Mucosa of stomach (tissue), 1 donor: Measurements from ENCODE around the gene MYBPC2.

Experiments used
- H3K27me3 ChIP-seq: one replicate; pipeline ENCODE4 v1.7.0; 2013; ENCODE audit warnings: mild to moderate bottlenecking, low read length; ENCODE audit not compliant: control insufficient read depth, insufficient read depth
- H3K36me3 ChIP-seq: one replicate; pipeline ENCODE4 v1.7.0; 2013; ENCODE audit warnings: low read length; ENCODE audit not compliant: control insufficient read depth, insufficient read depth
- H3K4me1 ChIP-seq: one replicate; pipeline ENCODE4 v1.7.0; 2013; ENCODE audit warnings: mild to moderate bottlenecking, low read length; ENCODE audit not compliant: control insufficient read depth, insufficient read depth
- H3K4me3 ChIP-seq: one replicate; pipeline ENCODE4 v1.7.0; 2013; ENCODE audit warnings: low read length
- H3K9ac ChIP-seq: one replicate; pipeline ENCODE4 v1.7.0; 2013; ENCODE audit warnings: mild to moderate bottlenecking, low read length, moderate library complexity
- H3K9me3 ChIP-seq: one replicate; pipeline ENCODE4 v1.7.0; 2013; ENCODE audit warnings: mild to moderate bottlenecking, low read length, moderate library complexity; ENCODE audit not compliant: control insufficient read depth
- donor health status: Pancreatic carcinoma.

MYBPC2 gene

GRCh38 chr19:50414864-50415660, 17.6 kb upstream of the MYBPC2 start:
- H3K4me1 ChIP-seq: peaks cover 8% of the 10 kb centered on the region
- H3K4me3 ChIP-seq: no peak overlapping the region
- no peaks in the 10 kb centered on the region for H3K9me3 ChIP-seq
- H3K27me3 ChIP-seq: peaks cover 26% of the 10 kb centered on the region
- H3K9ac ChIP-seq: no peak overlapping the region
- no peaks in the 10 kb centered on the region for H3K36me3 ChIP-seq

DNA sequence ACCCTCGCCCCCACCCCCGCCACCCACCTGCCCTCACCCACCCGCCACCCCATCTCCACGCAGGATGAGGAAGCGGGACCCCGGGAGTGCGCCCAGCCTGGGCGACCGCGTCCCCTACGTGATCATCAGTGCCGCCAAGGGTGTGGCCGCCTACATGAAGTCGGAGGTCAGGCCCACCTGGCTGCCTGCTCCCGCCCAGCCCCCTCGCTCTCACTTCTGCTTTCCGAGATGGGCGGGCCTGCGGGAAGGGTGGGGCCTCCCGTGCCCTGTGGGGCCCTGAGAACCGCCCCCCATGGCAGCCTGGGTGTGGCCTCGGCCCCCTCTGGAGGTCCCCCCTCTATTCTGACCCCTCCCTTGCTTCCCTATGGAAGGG, 17.0 kb upstream of the MYBPC2 start:
- no peak overlapping the region for H3K4me3 ChIP-seq
- H3K36me3 ChIP-seq: no peaks in the 10 kb centered on the region

GRCh38 chr19:50416034-50416977, 16.4 kb upstream of the MYBPC2 start:
- no peak overlapping the region for H3K4me3 ChIP-seq
- H3K36me3 ChIP-seq: no peaks in the 10 kb centered on the region
- H3K4me1 ChIP-seq: peaks cover 8% of the 10 kb centered on the region
- H3K27me3 ChIP-seq: peaks cover 26% of the 10 kb centered on the region
- H3K9ac ChIP-seq: no peak overlapping the region
- no peaks in the 10 kb centered on the region for H3K9me3 ChIP-seq

More for the DNA sequence above, 17.0 kb upstream of the MYBPC2 start:
- no peaks in the 10 kb centered on the region for H3K9me3 ChIP-seq
- H3K9ac ChIP-seq: no peak overlapping the region
- H3K27me3 ChIP-seq: peaks cover 26% of the 10 kb centered on the region
- H3K4me1 ChIP-seq: peaks cover 8% of the 10 kb centered on the region

GRCh38 chr19:50417111-50418081, 15.3 kb upstream of the MYBPC2 start:
- Histone ChIP-seq H3K9ac (no peak overlapping the region), H3K36me3 (no peaks in the 10 kb centered on the region), H3K9me3 (no peaks in the 10 kb centered on the region), H3K4me1 (peaks cover 8% of the 10 kb centered on the region), H3K27me3 (peaks cover 26% of the 10 kb centered on the region), H3K4me3 (no peak overlapping the region)

DNA sequence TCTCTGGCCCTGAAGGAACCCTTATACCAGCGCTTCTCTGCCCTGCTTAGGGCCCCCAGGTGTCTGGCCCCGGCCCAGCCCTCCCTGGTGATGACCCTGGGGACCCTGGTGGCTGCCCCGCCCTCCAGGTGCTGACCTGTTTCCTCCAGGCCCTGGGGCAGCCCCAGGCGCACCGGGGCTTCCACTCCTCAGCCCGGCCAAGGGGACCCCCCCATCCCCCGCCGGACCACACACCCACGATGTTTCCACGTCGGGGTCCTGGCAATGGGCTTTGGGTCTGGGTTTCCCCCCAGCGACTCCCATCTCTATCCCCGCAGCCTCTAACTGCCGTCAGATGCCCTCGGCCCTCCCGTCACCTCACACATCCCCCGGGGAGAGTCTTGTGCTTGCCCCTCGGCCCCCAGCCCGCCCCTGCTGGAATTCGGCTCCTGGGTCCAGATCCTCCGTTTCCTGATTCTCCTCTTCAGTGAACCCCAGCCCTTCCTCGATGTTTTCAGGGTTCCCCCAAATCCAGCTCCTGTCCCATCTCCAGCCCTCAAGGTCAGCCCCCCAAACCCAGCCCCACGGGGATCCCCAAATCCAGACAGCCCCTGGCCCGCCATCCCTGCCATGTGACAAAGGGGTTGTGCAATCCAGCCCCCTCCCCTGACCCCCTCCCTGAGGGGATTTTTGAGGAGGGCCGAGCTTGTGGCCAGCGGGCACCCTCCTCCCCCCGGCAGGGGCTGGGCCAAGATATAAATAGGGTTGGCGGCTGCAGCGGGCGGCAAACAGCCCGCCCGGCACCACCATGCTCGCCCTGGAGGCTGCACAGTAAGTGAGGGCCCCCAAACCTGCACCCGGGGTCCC, 14.3 kb upstream of the MYBPC2 start, which contains the start of gene SPIB:
Gene SPIB, plus strand, starts transcription at position 763 of the 846 bp plus-strand sequence. Its CDS starts 25 bp downstream, at position 788.
- H3K27me3 ChIP-seq: peaks cover 26% of the 10 kb centered on the region
- H3K36me3 ChIP-seq: no peaks in the 10 kb centered on the region
- peaks cover 8% of the 10 kb centered on the region for H3K4me1 ChIP-seq
- H3K9ac ChIP-seq: no peak within 1 kb of the TSS
- H3K9me3 ChIP-seq: no peaks in the 10 kb centered on the region
- H3K4me3 ChIP-seq: no peak within 1 kb of the TSS

DNA sequence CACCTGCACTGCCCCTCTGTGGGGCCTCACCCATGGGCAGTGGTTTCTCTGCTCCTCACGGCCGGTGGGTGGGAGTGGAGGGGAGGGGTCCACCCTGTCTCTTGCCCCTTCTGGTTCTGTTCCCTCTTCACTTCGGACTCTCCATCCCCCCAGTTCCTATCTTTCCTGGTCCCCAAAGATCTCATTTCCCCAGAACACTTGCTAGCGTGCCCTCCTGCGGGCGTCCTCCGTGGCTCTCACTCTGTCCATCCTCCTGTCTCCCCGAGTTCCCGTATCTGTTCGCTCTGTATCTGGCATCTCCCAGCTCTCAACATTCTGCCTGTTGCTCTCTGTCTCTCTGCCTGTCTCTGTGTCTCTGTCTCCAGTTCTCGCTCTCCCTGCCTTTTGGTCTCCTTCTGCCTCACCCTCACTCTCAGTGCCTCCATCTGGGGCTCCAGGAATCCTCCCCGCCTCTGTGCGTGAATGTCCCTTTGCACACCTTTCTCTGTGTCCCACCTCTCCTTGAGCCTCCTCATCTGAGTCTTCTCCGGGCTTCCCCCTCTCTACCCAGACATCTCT, 13.6 kb upstream of the MYBPC2 start:
- Histone ChIP-seq H3K9ac (no peak overlapping the region), H3K36me3 (no peaks in the 10 kb centered on the region), H3K27me3 (peaks cover 26% of the 10 kb centered on the region), H3K9me3 (no peaks in the 10 kb centered on the region), H3K4me1 (peaks cover 8% of the 10 kb centered on the region), H3K4me3 (no peak overlapping the region)

- Histone ChIP-seq H3K9ac (no peak overlapping the region), H3K4me3 (no peak overlapping the region), H3K4me1 (peaks cover 8% of the 10 kb centered on the region), H3K36me3 (no peaks in the 10 kb centered on the region), H3K9me3 (no peaks in the 10 kb centered on the region), H3K27me3 (peaks cover 26% of the 10 kb centered on the region)
Measured at GRCh38 chr19:50419580-50420035, 13.1 kb upstream of the MYBPC2 start.

GRCh38 chr19:50420127-50420526, 12.6 kb upstream of the MYBPC2 start:
- Histone ChIP-seq H3K4me1 (peaks cover 8% of the 10 kb centered on the region), H3K9me3 (no peaks in the 10 kb centered on the region), H3K27me3 (peaks cover 26% of the 10 kb centered on the region), H3K4me3 (no peak overlapping the region), H3K9ac (no peak overlapping the region), H3K36me3 (no peaks in the 10 kb centered on the region)

GRCh38 chr19:50420808-50421207, 11.9 kb upstream of the MYBPC2 start:
- Histone ChIP-seq H3K9me3 (no peaks in the 10 kb centered on the region), H3K27me3 (peaks cover 26% of the 10 kb centered on the region), H3K4me1 (peaks cover 8% of the 10 kb centered on the region), H3K9ac (no peak overlapping the region), H3K36me3 (no peaks in the 10 kb centered on the region), H3K4me3 (no peak overlapping the region)

DNA sequence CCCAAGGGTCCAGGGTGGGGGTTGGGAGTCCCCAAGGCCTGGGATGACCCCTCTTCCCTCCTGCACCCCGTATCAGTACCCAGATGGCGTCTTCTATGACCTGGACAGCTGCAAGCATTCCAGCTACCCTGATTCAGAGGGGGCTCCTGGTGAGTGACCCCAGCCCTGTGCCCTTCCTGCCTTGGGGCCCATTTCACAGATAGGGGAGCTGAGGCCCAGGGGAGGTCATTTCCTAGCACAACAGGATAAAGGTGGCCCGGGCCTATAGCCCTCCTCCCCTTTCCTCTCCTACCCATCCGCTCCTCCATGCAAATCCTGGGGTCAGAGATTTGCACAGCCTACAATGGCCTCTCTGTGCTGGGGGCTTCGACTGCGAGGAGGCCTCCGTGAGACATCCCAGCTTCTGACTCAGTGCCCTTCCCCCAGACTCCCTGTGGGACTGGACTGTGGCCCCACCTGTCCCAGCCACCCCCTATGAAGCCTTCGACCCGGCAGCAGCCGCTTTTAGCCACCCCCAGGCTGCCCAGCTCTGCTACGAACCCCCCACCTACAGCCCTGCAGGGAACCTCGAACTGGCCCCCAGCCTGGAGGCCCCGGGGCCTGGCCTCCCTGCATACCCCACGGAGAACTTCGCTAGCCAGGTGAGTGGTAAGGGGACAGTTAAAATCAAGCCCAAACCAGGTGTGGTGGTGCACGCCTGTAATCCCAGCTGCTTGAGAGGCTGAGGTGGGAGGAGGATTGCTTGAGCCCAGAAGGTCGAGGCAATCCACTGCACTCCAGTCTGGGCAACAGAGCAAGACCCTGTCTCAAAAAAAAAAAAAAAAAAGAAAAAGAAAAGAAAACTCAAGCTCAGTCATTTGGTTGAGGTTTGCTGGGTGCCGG, 10.1 kb upstream of the MYBPC2 start:
- Histone ChIP-seq H3K36me3 (no peaks in the 10 kb centered on the region), H3K4me3 (no peak overlapping the region), H3K9me3 (no peaks in the 10 kb centered on the region), H3K4me1 (no peaks in the 10 kb centered on the region), H3K27me3 (peaks cover 24% of the 10 kb centered on the region), H3K9ac (no peak overlapping the region)
